ENCODE data around the gene ARV1.
"Not testable (repeated sequence)": the region's sequence is repeated elsewhere in the genome, so short reads cannot be mapped to it uniquely, and the experiment has no call there.

The ARV1 gene

DNA sequence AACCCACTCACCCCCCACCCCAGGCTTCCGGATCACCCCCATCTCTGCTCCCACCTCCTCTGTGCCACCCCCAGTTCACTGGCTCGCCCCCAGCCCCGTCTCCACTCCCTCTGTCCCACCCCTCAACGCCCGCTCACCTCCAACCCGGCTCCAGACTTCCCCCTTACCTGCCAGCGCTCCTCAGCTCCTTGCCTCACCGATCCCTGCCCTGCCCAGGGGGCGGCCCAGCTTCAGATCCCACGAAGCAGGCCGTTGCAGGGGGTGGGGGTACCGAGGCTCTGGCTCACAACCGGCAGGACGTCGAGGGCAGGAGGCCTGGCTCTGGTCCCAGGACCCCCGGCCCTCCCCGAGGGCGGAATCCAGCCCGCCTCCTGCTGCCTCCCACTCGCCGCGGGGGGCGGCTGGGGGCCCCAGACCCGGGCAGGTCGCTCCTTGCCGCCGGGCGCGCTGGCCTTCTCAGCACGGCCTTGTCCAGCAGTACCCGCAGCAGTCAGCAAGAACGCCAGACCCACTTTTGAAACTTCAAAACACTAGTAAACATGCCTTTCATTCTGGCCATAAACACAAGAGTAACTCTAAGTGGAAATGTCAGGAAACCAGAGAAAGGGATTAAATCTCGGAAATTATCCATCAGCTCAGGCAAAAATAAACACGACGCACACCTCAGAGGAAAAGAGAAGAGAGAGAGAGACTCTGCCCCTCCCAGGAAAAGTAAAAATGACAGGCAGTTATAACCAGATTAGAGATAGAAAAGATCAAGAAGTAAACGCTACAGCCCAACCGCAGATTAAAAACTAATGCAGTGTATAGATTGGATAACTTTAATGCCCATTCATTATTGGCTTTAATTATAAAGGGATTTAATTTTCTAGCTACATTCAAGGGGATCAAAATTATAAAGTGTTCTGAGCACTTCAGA lies 62.2 kb downstream of the ARV1 start:
- no peak for FAIRE-seq
- DNase-seq (ENCODE audit: low spot score), result no peak

DNA sequence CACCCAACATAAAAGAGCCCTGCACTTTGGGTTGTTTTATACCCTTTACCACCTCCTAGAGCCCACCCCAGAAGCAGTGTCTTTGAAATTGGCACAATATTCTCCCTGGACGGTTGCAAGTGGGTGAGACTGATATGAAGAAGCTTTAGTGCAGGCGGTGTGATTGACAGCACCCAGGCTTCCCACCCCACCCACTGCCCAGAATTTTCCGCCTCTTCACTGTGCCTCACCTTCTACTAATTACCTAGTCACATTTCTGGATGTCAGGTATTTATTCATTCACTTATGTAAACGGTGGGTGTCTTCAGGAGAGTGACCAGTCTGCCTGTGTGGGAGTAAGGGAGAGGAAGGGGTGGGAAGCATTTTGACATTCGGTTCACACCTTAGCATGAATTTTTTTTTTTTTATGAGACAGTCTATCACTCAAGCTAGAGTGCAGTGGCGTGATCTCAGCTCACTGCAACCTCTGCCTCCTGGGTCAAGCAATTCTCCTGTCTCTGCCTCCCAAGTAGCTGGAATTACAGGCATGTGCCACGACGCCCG lies 62.9 kb downstream of the ARV1 start:
- FAIRE-seq, result no peak
- no peak for DNase-seq (ENCODE audit: low spot score)

DNA sequence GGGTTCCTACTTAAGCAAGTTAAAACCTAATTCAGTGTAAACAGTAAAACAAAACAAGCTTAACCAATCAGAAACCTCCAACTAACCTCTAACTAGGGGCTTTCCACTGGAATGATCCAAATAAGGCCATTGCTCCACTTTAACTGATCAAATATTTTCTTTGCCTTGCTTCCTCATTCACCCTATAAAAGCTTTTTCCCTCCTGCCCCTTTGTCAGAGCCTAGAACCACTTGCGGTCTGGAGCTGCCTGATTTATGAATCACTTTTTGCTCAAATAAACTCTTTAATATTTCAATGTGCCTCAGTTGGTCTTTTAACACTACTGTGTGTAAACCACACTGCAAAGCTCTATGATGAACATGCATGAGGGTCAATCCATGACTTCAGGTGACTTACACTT lies 65.7 kb downstream of the ARV1 start:
- DNase-seq (ENCODE audit: low spot score), result no peak
- no peak for FAIRE-seq

DNA sequence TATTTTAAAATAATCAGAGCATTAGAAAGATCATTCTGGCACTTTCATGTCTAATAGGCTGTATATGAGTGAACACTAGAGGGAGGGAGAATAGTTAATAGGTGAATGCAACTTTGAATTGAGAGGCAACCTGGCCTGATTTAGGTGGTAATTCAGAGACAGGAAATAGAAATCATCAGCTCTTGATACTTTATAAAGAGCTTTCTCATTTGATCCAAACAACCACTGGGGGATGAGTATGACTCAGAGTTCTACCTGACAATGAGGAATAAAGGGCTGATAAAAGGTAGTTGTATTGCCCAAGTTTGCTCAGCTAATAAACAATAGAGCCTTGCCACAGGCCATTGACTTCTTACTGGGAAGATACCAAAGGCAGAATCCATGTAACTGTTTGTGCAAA lies 66.4 kb downstream of the ARV1 start:
- no peak for DNase-seq (ENCODE audit: low spot score)
- no peak for FAIRE-seq

DNA sequence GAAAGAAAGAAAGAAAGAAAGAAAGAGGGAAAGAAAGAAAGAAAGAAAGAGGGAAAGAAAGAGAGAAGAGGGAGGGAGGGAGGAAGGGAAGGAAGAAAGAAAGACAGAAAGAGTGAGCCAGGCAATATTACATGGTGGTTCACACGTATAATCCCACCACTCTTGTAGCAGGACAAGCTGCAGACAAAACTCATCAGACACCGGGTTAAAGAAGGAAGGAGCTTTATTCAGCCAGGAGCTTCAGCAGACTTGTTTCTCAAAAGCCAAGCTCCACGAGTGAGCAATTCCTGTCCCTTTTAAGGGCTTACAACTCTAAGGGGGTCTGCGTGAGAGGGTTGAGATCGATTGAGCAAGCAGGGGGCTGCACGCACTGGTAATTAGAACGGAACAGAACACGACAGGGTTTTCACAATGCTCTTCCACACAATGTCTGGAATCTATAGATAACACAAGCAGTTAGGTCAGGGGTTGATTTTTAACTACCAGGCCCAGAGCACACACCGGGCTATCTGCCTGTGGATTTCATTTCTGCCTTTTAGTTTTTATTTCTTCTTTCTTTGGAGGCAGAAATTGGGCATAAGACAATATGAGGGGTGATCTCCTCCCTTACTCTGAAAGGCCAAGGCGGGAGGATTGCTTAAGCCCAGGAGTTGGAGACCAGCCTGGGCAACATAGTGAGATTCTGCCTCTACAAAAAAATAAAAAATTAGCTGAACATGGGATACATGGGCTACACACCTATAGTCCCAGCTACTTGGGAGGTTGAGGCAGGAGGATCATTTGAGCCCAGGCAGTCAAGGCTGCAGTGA lies 67.2 kb downstream of the ARV1 start:
- DNase-seq (ENCODE audit: low spot score); FAIRE-seq: not testable (repeated sequence)

DNA sequence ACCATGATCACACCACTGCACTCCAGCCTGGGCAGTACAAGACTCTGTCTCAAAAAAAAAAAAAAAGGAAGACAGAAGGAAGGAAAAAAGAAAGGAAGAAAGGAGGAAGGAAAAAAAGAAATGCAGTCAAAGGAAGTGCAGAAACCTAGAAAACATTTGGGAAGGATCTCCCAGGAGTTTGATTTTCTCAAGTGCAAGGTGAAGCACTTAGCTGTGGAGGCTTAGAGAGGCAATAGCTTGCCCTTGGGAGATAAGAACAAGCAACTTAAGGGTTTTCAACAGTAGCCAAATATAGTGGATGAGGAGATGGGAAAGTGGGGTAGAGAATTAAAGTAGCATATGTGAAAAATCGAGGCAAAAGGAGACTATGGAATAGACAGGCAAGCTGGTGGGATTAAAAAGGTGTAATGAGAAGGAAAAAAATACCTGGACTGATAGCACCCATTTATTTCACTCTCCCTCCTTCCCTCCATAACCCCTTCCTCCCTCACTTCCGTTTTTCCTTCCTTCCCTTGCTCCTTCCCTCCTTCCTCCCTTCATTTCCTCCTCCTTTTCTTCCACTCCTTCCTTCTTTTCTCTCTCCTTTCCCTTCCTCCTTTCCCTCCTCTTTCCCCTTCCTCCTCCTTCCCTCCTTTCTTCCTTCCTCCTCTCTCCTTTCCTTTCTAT lies 68.0 kb downstream of the ARV1 start:
- FAIRE-seq (no peak), DNase-seq (ENCODE audit: low spot score) (no peak)

DNA sequence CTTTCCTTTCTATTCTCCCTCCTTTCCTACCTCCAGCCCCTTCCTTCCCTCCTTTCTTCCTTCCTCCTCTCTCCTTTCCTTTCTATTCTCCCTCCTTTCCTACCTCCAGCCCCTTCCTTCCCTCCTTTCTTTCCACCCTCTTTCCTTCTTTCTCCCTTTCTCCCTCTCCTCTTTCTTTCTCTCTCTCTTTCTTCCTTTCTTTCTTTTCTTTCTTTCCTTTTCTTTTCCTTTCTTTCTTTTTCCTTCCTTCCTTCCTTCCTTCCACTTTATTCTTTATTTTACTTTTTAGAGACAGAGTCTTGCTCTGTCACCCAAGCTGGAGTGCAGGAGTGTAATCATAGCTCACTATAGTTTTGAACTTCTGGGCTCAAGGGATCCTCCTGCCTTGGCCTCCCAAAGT lies 68.6 kb downstream of the ARV1 start:
- not testable (repeated sequence) for DNase-seq (ENCODE audit: low spot score); FAIRE-seq

DNA sequence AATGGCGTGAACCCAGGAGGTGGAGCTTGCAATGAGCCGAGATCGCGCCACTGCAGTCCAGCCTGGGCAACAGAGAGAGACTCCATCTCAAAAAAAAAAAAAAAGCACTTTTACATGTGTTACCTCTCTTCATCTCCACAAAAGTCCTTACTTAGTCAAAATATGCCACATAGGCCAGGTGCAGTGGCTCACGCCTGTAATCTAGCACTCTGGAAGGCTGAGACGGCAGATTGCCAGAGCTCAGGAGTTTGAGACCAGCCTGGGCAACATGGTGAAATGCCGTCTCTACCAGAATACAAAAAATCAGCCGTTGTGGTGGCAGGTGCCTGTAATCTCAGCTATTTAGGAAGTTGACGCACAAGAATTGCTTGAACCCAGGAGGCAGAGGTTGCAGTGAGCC lies 69.5 kb downstream of the ARV1 start:
- not testable (repeated sequence) for FAIRE-seq; DNase-seq (ENCODE audit: low spot score)

DNA sequence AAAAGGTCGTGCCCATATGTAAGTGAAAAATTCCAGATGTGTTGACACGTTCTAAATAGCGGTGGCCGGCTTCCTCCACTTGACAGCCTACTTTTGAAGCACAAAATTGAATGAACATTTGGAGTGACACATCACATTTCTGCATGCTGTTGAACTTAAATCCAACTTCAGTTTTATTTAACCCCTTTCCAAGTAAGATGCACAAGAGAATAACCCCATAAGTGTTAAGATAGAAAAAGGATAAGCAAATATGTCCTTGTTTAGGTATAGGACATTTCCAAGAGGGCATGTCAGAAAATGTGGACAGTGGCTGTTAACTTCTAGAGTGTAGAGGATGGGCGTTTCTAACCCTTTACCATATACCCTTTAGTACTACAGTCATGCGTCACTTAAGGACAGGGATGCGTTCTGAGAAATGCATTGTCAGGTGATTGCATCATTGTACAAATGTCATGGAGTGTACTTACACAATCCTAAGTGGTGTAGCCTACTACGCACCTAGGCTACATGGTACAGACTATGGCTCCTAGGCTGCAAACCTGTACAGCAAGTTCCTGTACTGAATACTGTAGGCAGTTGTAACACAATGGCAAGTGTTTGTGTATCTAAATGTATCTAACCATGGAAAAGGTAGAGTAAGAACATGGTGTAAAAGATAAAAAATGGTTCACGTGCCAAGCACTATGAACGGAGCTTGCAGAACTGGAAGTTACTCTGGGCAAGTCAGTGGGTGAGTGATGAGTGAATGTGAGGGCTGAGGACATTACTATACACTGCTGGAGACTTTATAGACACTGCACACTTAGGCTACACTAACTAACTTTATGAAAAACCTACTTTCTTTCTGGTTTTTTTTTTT lies 70.5 kb downstream of the ARV1 start:
- no peak for DNase-seq (ENCODE audit: low spot score)
- FAIRE-seq, result no peak
